HCT116 (cell line): ENCODE measurements around the gene ACKR3. TPM values are rescaled to one million over a fixed set of nuclear protein-coding genes. Genes with fewer than 3 reads are reported as not detected.

Source experiments
- ATAC-seq: fragments of 200-7000 bp; cut with Tn5 transposase; 2 replicates; pipeline ENCODE4 v1.9.1; 2020; ENCODE audit warnings: mild to moderate bottlenecking, moderate library complexity
- BruUV-seq: library from RNA; stranded (reverse); fragments of 400-500 nt; replicated peaks from 2 replicates; lab custom pipeline; 2021; lab: Mats Ljungman, UMichigan
- CTCF ChIA-PET: fragments of 300-600 bp; sonication (Branson Sonifier 250); formaldehyde crosslinking; loops from one replicate; lab custom pipeline; 2021; ENCODE audit warnings: antibody characterized with exemption; lab: Charles Lee
- POLR2A ChIA-PET: fragments of 300-600, 350-600 bp; sonication (Branson Sonifier 250); formaldehyde crosslinking; loops from one replicate; lab custom pipeline; 2021; ENCODE audit warnings: antibody characterized with exemption; lab: Charles Lee
- RAD21 ChIA-PET, 2 experiments: fragments of 300-600 bp; sonication (Branson Sonifier 250); formaldehyde crosslinking; loops; one replicate each; lab custom pipeline; 2023; ENCODE audit warnings: low total read pairs in 2 of 2; ENCODE audit not compliant: uncharacterized antibody in 2 of 2, unreplicated experiment in 2 of 2, low non-redundant PET in 1 of 2; lab: Charles Lee
- DNase-seq: peaks from one replicate; pipeline ENCODE4 v3.0.0-alpha.2; 2010; ENCODE audit warnings: low read depth, low spot score
- H2AFZ ChIP-seq: fragments of 200-600 bp; shearing (Covaris generic), sonication (generic); 2 replicates; pipeline ENCODE4 v1.6.1; 2017; ENCODE audit warnings: low read depth, mixed run types, mixed read lengths, antibody characterized with exemption, low read length; ENCODE audit not compliant: poor library complexity, severe bottlenecking
- H3K27ac ChIP-seq: 2 replicates; pipeline ENCODE4 v1.5.1; 2012; ENCODE audit warnings: low read depth, low read length
- H3K27me3 ChIP-seq: fragments of 200-600 bp; sonication (generic); 2 replicates; pipeline ENCODE4 v1.6.1; 2016; ENCODE audit warnings: mixed run types, low read length, mixed read lengths; ENCODE audit not compliant: insufficient read depth
- H3K36me3 ChIP-seq, 2 experiments: fragments of 200-500 bp in 1 of 2; fragments of 200-600 bp in 1 of 2; sonication (Bioruptor generic) in 1 of 2; sonication (generic) in 1 of 2; 2 replicates each; pipeline versions ENCODE4 v1.5.1 to v1.6.1; 2014 to 2016; ENCODE audit warnings: low read length in 2 of 2, inconsistent platforms in 1 of 2, mixed read lengths in 1 of 2, mixed run types in 1 of 2; ENCODE audit not compliant: insufficient read depth in 2 of 2, control insufficient read depth in 1 of 2
- H3K4me1 ChIP-seq, 2 experiments: fragments of 200-600 bp in 1 of 2; sonication (generic) in 1 of 2; 2 replicates each; pipeline versions ENCODE4 v1.5.1 to v1.6.1; 2012 to 2017; ENCODE audit warnings: low read length in 2 of 2, inconsistent platforms in 1 of 2, mild to moderate bottlenecking in 1 of 2, mixed read lengths in 1 of 2, mixed run types in 1 of 2, moderate library complexity in 1 of 2; ENCODE audit not compliant: insufficient read depth in 2 of 2, control insufficient read depth in 1 of 2
- H3K4me2 ChIP-seq: fragments of 200-600 bp; sonication (generic); 2 replicates; pipeline ENCODE4 v1.6.1; 2017; ENCODE audit warnings: mixed run types, low read length, mixed read lengths
- H3K4me3 ChIP-seq, 2 experiments: fragments of 200-600 bp in 1 of 2; sonication (generic) in 1 of 2; replicated peaks in 1 of 2; 2 replicates each; pipeline ENCODE4 v1.5.1; 2011 to 2016; ENCODE audit warnings: low read length in 2 of 2, control low read depth in 1 of 2, low read depth in 1 of 2, mild to moderate bottlenecking in 1 of 2, mixed read lengths in 1 of 2, mixed run types in 1 of 2
- H3K79me2 ChIP-seq: fragments of 200-600 bp; sonication (generic); 2 replicates; pipeline ENCODE4 v1.6.1; 2017; ENCODE audit warnings: mild to moderate bottlenecking, mixed run types, low read length, moderate library complexity, mixed read lengths; ENCODE audit not compliant: insufficient read depth
- H3K9ac ChIP-seq: fragments of 200-600 bp; sonication (generic); 2 replicates; pipeline ENCODE4 v1.6.1; 2016; ENCODE audit warnings: low read length, mixed read lengths
- H3K9me2 ChIP-seq: fragments of 200-600 bp; sonication (generic), shearing (Covaris generic); 2 replicates; pipeline ENCODE4 v1.6.1; 2017; ENCODE audit warnings: mixed run types, mild to moderate bottlenecking, moderate library complexity; ENCODE audit not compliant: insufficient read depth
- H3K9me3 ChIP-seq, 2 experiments: fragments of 200-500 bp in 1 of 2; fragments of 200-600 bp in 1 of 2; sonication (Bioruptor generic) in 1 of 2; sonication (generic) in 1 of 2; 2 replicates each; pipeline ENCODE4 v1.6.1; 2014 to 2017; ENCODE audit warnings: low read length in 2 of 2, mixed read lengths in 2 of 2, inconsistent platforms in 1 of 2, low read depth in 1 of 2, mild to moderate bottlenecking in 1 of 2, mixed run types in 1 of 2, moderate library complexity in 1 of 2; ENCODE audit not compliant: control insufficient read depth in 1 of 2, insufficient read depth in 1 of 2
- H4K20me1 ChIP-seq: fragments of 200-600 bp; sonication (generic), shearing (Covaris generic); 2 replicates; pipeline ENCODE4 v1.6.1; 2017; ENCODE audit warnings: mixed run types, mild to moderate bottlenecking, moderate library complexity; ENCODE audit not compliant: insufficient read depth
- CBX3 ChIP-seq: IDR thresholded peaks from 2 replicates; pipeline ENCODE4 v1.6.1; 2012; ENCODE audit warnings: low read depth
- CEBPB ChIP-seq: IDR thresholded peaks from 2 replicates; pipeline ENCODE4 v1.6.1; 2012; ENCODE audit warnings: low read depth
- ELF1 ChIP-seq: IDR thresholded peaks from 2 replicates; pipeline ENCODE4 v1.6.1; 2012; ENCODE audit warnings: low read depth, borderline replicate concordance
- EZH2phosphoT487 ChIP-seq: fragments of 200-600 bp; IDR thresholded peaks from 2 replicates; pipeline ENCODE4 v1.6.1; 2018; ENCODE audit warnings: antibody characterized with exemption, borderline replicate concordance
- POLR2A ChIP-seq: IDR thresholded peaks from 2 replicates; pipeline ENCODE4 v1.7.0; 2011; ENCODE audit warnings: borderline replicate concordance; ENCODE audit not compliant: insufficient read depth, insufficient read length; ENCODE audit errors: extremely low read depth
- RAD21 ChIP-seq: IDR thresholded peaks from 2 replicates; pipeline ENCODE4 v1.6.1; 2012; ENCODE audit warnings: low read depth, mild to moderate bottlenecking
- SP1 ChIP-seq: IDR thresholded peaks from 2 replicates; pipeline ENCODE4 v1.6.1; 2012; ENCODE audit warnings: low read depth
- SRF ChIP-seq: IDR thresholded peaks from 2 replicates; pipeline ENCODE4 v1.6.1; 2012; ENCODE audit warnings: low read depth
- TCF7L2 ChIP-seq: IDR thresholded peaks from 2 replicates; pipeline ENCODE4 v1.7.0; 2011; ENCODE audit warnings: borderline replicate concordance, inconsistent platforms; ENCODE audit not compliant: insufficient read depth, insufficient read length; ENCODE audit errors: extremely low read depth
- ZFX ChIP-seq: fragments of 450-650 bp; IDR thresholded peaks from 2 replicates; pipeline ENCODE4 v1.6.1; 2017
- intact Hi-C: fragments of 100-400 bp; cut with micrococcal nuclease; formaldehyde crosslinking; loops from 2 replicates; pipeline ENCODE4 v1.10.0; 2022
- total RNA-seq: library from RNA; stranded (reverse); gene quantifications from one replicate; pipeline ENCODE4 v1.2.1, GENCODE V29; 2021; ENCODE audit not compliant: unreplicated experiment
- TF ChIP-seq, protein P1 (sequence below): IDR thresholded peaks from 2 replicates; pipeline ENCODE4 v1.6.1; 2012
- TF ChIP-seq, protein P2 (sequence below): IDR thresholded peaks from 2 replicates; pipeline ENCODE4 v1.6.1; 2012; ENCODE audit warnings: low read depth
- TF ChIP-seq, protein P3 (sequence below): IDR thresholded peaks from 2 replicates; pipeline ENCODE4 v1.6.1; 2012
- TF ChIP-seq, protein P4 (sequence below): IDR thresholded peaks from 2 replicates; pipeline ENCODE4 v1.6.1; 2011; ENCODE audit warnings: mild to moderate bottlenecking, low read length, moderate library complexity; ENCODE audit not compliant: insufficient replicate concordance; ENCODE audit errors: extremely low read depth
- TF ChIP-seq, protein P5 (sequence below), 3 experiments: fragments of 200-600 bp in 1 of 3; sonication (generic) in 1 of 3; IDR thresholded peaks in 2 of 3; conservative IDR thresholded peaks in 1 of 3; 2 replicates each; pipeline ENCODE4 v1.5.1; 2012 to 2017; ENCODE audit warnings: low read depth in 2 of 3, low read length in 2 of 3, antibody characterized with exemption in 1 of 3, borderline replicate concordance in 1 of 3, control low read depth in 1 of 3, mild to moderate bottlenecking in 1 of 3, mixed read lengths in 1 of 3, mixed run types in 1 of 3, moderate library complexity in 1 of 3; ENCODE audit not compliant: insufficient read depth in 1 of 3

The ACKR3 gene
- total RNA-seq, 1 experiment from 2014 or later = 0.20 TPM

DNA sequence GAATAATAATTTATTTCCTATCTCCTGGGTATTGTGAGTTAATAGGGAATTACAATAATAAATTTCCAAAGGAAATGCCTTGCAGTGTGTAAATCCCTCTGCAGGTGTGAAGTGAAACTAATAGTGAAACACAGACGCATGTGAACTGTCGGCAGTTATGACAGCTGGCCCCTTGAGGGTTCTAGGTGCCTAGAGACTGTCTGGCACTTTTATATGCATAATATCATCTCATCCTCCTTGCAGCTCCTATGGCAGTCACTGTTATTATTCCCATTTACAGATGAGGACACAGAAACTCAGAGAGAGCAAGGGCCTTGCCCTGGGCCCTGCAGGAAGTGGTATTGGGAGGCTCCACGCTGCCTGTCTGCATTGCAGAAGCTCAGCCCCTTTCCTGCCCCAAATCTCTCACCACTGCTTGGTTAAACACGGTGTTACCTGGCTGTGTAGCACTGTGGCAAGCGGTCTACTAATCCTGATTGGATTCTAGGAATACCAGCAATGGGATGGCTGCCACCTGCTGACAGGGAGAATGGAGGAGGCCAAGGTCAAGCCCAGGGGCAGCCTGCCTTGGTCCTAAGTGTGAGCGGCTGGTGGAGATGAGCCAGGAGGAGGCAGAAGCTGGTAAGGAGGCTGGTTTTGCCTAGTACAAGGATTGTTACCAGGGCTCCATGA is 32.8 kb upstream of the ACKR3 start:
- ChIA-PET POLR2A (no interaction called here), RAD21 (no interaction called here), CTCF (no interaction called here)

More for the DNA sequence above, 32.8 kb upstream of the ACKR3 start:
- BruUV-seq = no TSS peak
- Histone ChIP-seq H3K36me3 (no peaks in the 10 kb centered on the region), H3K79me2 (no peaks in the 10 kb centered on the region), H3K27me3 (peaks cover 27% of the 10 kb centered on the region; the same call in 1 of the 2 replicates), H3K9ac (no peak overlapping the region), H2AFZ (no peak overlapping the region), H3K4me1 (no peaks in the 10 kb centered on the region), H3K9me2 (no peaks in the 10 kb centered on the region), H4K20me1 (no peaks in the 10 kb centered on the region), H3K9me3 (no peaks in the 10 kb centered on the region), H3K4me2 (no peak overlapping the region), H3K4me3 (no peak overlapping the region), H3K27ac (no peak overlapping the region)
- intact Hi-C loops = no loop called here
- DNase-seq = no peak
- ATAC-seq = no peak
- TF ChIP-seq CBX3 (no peak), TCF7L2 (no peak), ELF1 (no peak), ZFX (no peak), SRF (no peak), EZH2phosphoT487 (no peak), POLR2A (no peak), RAD21 (no peak), SP1 (no peak), CEBPB (no peak)
- TF ChIP-seq, protein P1, sequence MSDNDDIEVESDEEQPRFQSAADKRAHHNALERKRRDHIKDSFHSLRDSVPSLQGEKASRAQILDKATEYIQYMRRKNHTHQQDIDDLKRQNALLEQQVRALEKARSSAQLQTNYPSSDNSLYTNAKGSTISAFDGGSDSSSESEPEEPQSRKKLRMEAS = no peak
- TF ChIP-seq, protein P2, sequence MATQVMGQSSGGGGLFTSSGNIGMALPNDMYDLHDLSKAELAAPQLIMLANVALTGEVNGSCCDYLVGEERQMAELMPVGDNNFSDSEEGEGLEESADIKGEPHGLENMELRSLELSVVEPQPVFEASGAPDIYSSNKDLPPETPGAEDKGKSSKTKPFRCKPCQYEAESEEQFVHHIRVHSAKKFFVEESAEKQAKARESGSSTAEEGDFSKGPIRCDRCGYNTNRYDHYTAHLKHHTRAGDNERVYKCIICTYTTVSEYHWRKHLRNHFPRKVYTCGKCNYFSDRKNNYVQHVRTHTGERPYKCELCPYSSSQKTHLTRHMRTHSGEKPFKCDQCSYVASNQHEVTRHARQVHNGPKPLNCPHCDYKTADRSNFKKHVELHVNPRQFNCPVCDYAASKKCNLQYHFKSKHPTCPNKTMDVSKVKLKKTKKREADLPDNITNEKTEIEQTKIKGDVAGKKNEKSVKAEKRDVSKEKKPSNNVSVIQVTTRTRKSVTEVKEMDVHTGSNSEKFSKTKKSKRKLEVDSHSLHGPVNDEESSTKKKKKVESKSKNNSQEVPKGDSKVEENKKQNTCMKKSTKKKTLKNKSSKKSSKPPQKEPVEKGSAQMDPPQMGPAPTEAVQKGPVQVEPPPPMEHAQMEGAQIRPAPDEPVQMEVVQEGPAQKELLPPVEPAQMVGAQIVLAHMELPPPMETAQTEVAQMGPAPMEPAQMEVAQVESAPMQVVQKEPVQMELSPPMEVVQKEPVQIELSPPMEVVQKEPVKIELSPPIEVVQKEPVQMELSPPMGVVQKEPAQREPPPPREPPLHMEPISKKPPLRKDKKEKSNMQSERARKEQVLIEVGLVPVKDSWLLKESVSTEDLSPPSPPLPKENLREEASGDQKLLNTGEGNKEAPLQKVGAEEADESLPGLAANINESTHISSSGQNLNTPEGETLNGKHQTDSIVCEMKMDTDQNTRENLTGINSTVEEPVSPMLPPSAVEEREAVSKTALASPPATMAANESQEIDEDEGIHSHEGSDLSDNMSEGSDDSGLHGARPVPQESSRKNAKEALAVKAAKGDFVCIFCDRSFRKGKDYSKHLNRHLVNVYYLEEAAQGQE = no peak
- TF ChIP-seq, protein P3, sequence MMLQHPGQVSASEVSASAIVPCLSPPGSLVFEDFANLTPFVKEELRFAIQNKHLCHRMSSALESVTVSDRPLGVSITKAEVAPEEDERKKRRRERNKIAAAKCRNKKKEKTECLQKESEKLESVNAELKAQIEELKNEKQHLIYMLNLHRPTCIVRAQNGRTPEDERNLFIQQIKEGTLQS = no peak
- TF ChIP-seq, protein P4, sequence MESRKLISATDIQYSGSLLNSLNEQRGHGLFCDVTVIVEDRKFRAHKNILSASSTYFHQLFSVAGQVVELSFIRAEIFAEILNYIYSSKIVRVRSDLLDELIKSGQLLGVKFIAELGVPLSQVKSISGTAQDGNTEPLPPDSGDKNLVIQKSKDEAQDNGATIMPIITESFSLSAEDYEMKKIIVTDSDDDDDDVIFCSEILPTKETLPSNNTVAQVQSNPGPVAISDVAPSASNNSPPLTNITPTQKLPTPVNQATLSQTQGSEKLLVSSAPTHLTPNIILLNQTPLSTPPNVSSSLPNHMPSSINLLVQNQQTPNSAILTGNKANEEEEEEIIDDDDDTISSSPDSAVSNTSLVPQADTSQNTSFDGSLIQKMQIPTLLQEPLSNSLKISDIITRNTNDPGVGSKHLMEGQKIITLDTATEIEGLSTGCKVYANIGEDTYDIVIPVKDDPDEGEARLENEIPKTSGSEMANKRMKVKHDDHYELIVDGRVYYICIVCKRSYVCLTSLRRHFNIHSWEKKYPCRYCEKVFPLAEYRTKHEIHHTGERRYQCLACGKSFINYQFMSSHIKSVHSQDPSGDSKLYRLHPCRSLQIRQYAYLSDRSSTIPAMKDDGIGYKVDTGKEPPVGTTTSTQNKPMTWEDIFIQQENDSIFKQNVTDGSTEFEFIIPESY = no peak
- TF ChIP-seq, protein P5, sequence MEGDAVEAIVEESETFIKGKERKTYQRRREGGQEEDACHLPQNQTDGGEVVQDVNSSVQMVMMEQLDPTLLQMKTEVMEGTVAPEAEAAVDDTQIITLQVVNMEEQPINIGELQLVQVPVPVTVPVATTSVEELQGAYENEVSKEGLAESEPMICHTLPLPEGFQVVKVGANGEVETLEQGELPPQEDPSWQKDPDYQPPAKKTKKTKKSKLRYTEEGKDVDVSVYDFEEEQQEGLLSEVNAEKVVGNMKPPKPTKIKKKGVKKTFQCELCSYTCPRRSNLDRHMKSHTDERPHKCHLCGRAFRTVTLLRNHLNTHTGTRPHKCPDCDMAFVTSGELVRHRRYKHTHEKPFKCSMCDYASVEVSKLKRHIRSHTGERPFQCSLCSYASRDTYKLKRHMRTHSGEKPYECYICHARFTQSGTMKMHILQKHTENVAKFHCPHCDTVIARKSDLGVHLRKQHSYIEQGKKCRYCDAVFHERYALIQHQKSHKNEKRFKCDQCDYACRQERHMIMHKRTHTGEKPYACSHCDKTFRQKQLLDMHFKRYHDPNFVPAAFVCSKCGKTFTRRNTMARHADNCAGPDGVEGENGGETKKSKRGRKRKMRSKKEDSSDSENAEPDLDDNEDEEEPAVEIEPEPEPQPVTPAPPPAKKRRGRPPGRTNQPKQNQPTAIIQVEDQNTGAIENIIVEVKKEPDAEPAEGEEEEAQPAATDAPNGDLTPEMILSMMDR (IDR thresholded peaks at IDR 0.05 in 2 of 3, conservative IDR thresholded peaks at IDR 0.05 in 1 of 3; ENCODE audit: borderline replicate concordance in 1 of 3, insufficient read depth in 1 of 3, low read depth in 2 of 3, low read length in 2 of 3) = no peak
